ENCODE results near the gene CMSS1.

Gene CMSS1

GRCh38 chr3:99980606-99981005 is 162.9 kb downstream of the CMSS1 start:
- TF ChIP-seq CTCF (IDR thresholded peaks at IDR 0.05) = no peak
- H3K27ac ChIP-seq = no peak overlapping the region
- DNase-seq (ENCODE audit: low spot score) = no peak
- no peak overlapping the region for H3K4me3 ChIP-seq

GRCh38 chr3:99981138-99981537 is 163.5 kb downstream of the CMSS1 start:
- DNase-seq (ENCODE audit: low spot score) = no peak
- TF ChIP-seq CTCF (IDR thresholded peaks at IDR 0.05) = no peak
- Histone ChIP-seq H3K4me3 (no peak overlapping the region), H3K27ac (no peak overlapping the region)

- no peak for TF ChIP-seq CTCF (IDR thresholded peaks at IDR 0.05)
- Histone ChIP-seq H3K27ac (no peak overlapping the region), H3K4me3 (no peak overlapping the region)
- no peak for DNase-seq (ENCODE audit: low spot score)
Measured at GRCh38 chr3:99982650-99983049, 165.0 kb downstream of the CMSS1 start.

GRCh38 chr3:99984139-99984538 is 166.5 kb downstream of the CMSS1 start:
- TF ChIP-seq CTCF (IDR thresholded peaks at IDR 0.05) = no peak
- Histone ChIP-seq H3K27ac (no peak overlapping the region), H3K4me3 (no peak overlapping the region)
- DNase-seq (ENCODE audit: low spot score) = no peak

GRCh38 chr3:99984668-99985067 is 167.0 kb downstream of the CMSS1 start:
- Histone ChIP-seq H3K27ac (no peak overlapping the region), H3K4me3 (no peak overlapping the region)
- no peak for TF ChIP-seq CTCF (IDR thresholded peaks at IDR 0.05)
- no peak for DNase-seq (ENCODE audit: low spot score)

- H3K4me3 ChIP-seq = no peak overlapping the region
- TF ChIP-seq CTCF (IDR thresholded peaks at IDR 0.05) = no peak
- no peak for DNase-seq (ENCODE audit: low spot score)
- H3K27ac ChIP-seq = no peak overlapping the region
Measured at GRCh38 chr3:99990179-99990578, 172.5 kb downstream of the CMSS1 start.

GRCh38 chr3:99997293-99997692 is 179.6 kb downstream of the CMSS1 start:
- Histone ChIP-seq H3K4me3 (no peak overlapping the region), H3K27ac (no peak overlapping the region)
- DNase-seq (ENCODE audit: low spot score) = no peak
- no peak for TF ChIP-seq CTCF (IDR thresholded peaks at IDR 0.05)
